Cerebellar nuclear complex (tissue), 1 donor: ENCODE data around the gene HLA-DOA.

ENCODE experiments used
- DNase-seq, 2 experiments: peaks; one replicate each; lab custom pipeline; 2025; lab: John Stamatoyannopoulos, UW

The HLA-DOA gene

DNA sequence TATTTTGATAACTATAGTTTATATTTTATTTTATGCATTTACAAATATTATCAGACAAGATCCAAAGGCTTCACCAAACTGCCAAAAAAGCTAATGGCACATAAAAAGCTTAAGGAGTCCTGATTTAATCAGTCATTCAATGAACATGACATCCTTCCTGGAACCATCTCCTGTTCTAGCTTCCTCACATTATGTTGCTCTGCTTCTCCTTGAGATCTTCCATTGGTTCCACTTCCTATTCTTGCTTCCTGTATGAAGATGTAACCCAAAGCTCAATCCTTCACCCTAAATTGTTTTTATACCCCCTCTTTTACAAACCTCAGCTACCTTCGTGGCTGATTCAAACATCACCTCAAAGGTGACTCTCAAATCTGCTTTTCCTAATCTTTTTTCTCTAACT lies 45.5 kb downstream of the HLA-DOA start:
- no peak for DNase-seq

DNA sequence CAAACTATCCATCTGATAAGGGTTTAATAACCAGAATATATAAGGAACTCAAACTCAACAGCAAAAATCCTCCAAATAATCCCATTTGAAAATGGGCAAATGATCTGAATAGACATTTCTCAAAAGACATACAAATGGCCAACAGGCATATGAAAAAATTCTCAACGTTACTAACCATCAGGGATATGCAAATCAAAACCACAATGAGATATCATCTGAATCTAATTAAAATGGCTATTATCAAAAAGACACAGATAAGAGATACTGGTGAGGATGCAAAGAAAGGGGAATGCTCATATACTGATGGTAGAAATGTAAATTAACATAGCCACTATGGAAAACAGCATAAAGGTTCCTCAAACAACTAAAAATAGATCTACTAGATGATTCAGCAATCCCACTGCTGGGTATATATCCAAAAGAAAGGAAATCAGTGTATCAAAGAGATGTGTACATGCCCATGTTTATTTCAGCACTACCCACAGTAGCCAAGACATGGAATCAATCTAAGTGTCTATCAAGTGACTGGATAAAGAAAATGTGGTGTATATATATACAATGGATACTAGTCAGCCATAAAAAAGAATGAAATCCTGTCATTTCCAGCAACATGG lies 47.1 kb downstream of the HLA-DOA start:
- no peak for DNase-seq

DNA sequence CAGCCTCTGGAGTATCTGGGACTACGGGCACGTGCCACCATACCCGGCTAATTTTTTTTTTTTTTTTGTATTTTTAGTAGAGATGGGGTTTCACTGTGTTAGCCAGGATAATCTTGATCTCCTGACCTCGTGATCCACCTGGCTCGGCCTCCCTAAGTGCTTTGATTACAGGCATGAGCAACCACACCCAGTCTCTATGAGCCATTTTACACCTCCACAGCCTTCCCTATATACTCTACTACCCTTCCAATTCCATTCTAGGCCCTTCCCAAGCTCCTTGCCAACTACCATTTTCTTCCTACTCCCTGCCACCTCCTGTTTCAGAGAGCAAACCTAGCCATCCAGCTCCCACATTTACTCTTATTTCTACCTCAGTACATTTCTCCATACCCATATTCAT lies 48.8 kb downstream of the HLA-DOA start:
- no peak for DNase-seq

DNA sequence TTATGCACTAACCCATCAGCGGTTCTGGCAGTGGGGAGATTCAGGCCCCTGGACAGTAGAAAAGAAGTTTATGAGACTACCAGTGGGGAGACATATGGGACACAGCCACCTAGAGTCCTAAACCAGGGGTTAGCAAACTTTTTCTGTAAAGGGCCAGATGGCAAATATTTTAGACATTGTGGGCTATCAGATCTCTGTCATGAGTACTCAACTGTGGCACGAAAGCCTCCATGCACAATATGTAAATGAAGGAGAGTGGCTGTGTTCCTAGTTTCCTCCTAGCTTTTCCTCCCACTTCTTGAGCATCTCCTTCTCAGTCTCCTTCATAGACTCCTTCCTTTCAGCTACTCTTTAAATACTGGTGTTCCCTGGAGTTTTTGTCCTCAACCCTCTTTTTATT lies 53.2 kb downstream of the HLA-DOA start:
- DNase-seq, result no peak

DNA sequence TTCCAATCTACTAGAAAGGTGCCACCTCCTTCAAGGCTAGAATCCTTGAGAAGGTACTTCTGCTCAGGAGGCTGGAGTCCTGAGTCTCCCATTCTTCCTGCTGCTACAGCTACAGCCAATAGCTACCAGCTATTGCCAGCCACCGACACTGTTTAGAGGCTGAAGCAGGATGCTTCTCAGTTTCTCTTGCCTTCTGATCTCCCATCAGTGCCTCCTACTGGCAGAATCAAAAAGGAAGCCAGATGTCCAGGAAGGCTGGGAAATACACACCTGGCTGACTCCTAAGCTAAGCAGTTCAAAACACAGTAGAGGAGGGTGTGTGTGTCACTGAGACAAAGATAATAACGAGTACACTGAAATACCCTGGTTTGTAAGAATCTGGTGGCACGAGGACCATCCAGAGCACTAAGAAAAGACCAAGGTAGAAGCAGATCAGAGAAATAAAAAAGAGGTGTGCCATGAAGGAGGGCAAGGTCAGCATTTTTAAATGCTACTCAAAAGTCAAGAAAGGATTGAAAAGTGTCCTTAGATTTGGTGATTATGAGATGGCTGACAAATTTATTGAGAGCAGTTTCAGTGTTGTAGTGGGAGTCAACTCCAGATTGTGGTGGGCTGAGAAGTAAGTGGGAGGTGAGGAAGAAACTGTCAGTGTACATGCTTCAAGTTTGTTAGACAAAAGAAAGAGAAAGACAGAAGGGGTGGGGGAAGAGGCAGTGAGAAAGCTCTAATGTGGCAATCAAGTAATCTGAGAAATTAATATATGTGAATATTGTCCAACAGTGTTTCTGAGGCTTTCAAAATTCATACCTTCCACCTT lies 54.2 kb downstream of the HLA-DOA start:
- no peak for DNase-seq

DNA sequence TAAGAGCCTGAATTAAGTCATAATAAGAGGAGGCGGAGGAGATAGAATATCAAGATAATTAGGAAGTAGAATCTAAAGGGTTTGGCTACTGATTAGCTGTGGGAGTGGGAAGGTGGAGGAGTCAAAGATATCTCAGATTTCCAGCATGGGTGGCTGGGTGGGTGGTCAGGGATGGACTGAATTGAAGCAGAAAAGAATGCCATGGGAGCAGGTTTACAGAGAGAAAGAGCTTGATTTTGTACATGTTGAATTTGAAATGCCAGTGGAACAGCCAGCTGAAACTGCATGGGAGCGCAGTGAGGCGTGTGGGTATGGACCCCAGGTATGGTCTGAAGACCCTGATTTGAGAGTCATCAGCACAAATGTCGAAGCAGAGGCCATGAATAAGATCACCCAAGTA lies 55.1 kb downstream of the HLA-DOA start:
- DNase-seq, result no peak
